Astrocyte of the spinal cord (primary cell): Measurements from ENCODE around the gene PRPH2.

ENCODE experiments used
- DNase-seq: peaks from one replicate; pipeline ENCODE4 v3.0.0; 2011; ENCODE audit warnings: low read depth, low spot score
- H3K4me3 ChIP-seq: 2 replicates; pipeline ENCODE4 v1.5.1; 2011; ENCODE audit warnings: low read depth, mild to moderate bottlenecking, low read length, moderate library complexity
- in situ Hi-C: cut with HindIII; loops from 2 replicates; pipeline ENCODE4 v1.10.0; 2017; ENCODE audit warnings: low sequenced_read_pairs
- TF ChIP-seq, protein P1 (sequence below): IDR thresholded peaks from 2 replicates; pipeline ENCODE4 v1.5.1; 2012; ENCODE audit warnings: low read depth, mild to moderate bottlenecking, low read length, inconsistent platforms

PRPH2 gene

GRCh38 chr6:42762950-42763349 is 40.6 kb upstream of the PRPH2 start:
- TF ChIP-seq, protein P1, sequence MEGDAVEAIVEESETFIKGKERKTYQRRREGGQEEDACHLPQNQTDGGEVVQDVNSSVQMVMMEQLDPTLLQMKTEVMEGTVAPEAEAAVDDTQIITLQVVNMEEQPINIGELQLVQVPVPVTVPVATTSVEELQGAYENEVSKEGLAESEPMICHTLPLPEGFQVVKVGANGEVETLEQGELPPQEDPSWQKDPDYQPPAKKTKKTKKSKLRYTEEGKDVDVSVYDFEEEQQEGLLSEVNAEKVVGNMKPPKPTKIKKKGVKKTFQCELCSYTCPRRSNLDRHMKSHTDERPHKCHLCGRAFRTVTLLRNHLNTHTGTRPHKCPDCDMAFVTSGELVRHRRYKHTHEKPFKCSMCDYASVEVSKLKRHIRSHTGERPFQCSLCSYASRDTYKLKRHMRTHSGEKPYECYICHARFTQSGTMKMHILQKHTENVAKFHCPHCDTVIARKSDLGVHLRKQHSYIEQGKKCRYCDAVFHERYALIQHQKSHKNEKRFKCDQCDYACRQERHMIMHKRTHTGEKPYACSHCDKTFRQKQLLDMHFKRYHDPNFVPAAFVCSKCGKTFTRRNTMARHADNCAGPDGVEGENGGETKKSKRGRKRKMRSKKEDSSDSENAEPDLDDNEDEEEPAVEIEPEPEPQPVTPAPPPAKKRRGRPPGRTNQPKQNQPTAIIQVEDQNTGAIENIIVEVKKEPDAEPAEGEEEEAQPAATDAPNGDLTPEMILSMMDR: no peak
- no peak for DNase-seq
- H3K4me3 ChIP-seq: no peak overlapping the region
- in situ Hi-C loops: no loop called here

GRCh38 chr6:42762426-42762859 is 40.0 kb upstream of the PRPH2 start:
- DNase-seq: no peak
- H3K4me3 ChIP-seq: no peak overlapping the region
- TF ChIP-seq, protein P1: no peak
- in situ Hi-C loops: no loop called here

DNA sequence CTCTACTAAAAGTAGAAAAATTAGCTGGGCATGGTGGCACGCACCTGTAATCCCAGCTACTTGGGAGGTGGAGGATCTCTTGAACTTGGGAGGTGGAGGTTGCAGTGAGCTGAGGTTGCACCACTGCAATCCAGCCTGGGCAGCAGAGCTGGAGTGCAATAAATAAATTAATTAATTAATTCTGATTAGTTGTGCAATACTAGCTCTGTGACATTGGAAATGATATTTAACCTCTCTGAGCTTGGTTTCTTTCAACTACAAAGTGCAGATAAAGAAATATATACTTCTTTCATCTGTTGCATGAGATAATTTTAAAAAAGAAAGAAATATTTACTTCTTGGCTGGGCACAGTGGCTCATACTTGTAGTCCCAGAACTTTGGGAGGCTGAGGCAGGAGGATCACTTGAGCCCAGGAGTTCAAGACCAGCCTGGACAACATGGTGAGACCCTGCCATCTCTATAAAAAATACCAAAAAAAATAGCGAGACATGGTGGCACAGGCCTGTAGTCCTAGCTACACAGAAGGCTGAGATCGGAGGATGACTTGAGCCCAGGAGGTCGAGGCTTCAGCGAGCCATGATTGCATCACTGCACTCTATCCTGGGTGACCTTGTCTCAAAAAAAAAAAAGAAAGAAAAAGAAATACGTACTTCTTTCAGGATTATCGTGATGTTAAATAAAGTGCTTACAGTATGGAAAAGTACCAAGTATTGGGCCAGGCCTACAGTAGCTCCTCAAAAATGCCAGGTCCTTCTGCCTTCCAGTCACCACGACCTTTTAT is 39.1 kb upstream of the PRPH2 start:
- TF ChIP-seq, protein P1: no peak
- in situ Hi-C loops: no loop called here
- no peak for DNase-seq
- no peak overlapping the region for H3K4me3 ChIP-seq

DNA sequence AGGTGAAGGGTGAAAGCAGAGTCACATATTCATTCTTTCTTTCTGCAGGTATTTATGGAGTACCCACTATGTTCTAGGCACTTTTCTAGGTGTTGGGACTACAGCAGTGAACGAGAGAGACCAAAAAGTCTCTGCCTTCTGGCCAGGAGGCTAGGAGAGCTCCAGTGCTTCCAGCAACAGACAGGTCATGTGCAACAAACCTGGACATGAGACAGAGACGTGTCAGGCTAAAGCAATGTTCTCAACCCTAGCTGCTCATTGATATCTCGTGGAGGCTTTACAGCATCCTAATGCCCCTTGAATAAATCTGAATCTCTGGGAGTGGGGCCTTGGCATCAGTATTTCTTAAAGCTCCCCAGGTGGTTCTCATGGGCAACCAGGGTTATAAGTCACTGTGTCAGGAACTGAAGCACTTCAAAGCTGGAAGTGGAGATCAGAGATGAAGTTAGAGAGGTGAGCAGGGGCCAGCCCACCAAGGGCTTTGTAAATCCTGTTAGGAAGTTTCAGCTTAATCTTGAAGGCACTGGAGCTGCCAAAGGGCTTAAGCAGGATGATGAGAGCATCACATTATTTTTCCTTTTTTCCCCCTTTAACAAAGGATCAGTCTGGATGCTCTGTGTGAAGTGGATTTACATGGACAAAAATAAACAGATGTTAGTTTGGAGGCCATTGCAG is 36.5 kb upstream of the PRPH2 start:
- in situ Hi-C loops: no loop called here
- TF ChIP-seq, protein P1: no peak
- H3K4me3 ChIP-seq: no peak overlapping the region
- DNase-seq: no peak

GRCh38 chr6:42756722-42757121 is 34.3 kb upstream of the PRPH2 start:
- H3K4me3 ChIP-seq: no peak overlapping the region
- no peak for DNase-seq
- TF ChIP-seq, protein P1: no peak
- in situ Hi-C loops: no loop called here

DNA sequence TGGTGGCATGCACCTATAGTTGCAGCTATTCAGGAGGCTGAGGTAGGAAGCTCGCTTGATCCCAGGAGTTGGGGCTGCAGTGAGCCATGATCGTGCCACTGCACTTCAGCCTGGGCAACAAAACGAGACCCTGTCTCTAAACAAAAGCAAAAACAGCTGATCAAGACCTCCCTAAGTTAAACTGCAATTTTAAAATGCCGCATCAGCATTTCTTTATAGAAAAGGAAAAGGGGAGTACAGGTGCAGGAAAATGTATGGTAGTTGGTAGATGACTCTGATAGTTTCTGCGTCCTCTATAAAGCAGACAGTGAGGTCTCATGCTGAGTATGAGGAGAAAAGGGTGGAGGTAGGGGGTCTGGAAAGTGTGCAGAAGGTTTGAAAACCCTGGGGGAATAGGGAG is 32.4 kb upstream of the PRPH2 start:
- TF ChIP-seq, protein P1: no peak
- in situ Hi-C loops: no loop called here
- no peak overlapping the region for H3K4me3 ChIP-seq
- DNase-seq: no peak
